HEK293T (cell line): ENCODE measurements around the gene SLC6A4.
A peak's percentile ranks its signal among the peaks of the same experiment; 100 is the strongest.
"Not testable (repeated sequence)": the region's sequence is repeated elsewhere in the genome, so short reads cannot be mapped to it uniquely, and the experiment has no call there.

Experiments
- CTCF ChIA-PET: fragments of 350-600 bp; formaldehyde crosslinking; extraction: SDS; loops from one replicate; lab custom pipeline; 2021; ENCODE audit warnings: antibody characterized with exemption, inconsistent platforms; lab: Yijun Ruan, JAX
- POLR2A ChIA-PET: fragments of 350-600 bp; formaldehyde crosslinking; extraction: SDS; loops from one replicate; lab custom pipeline; 2020; ENCODE audit warnings: antibody characterized with exemption, inconsistent platforms; lab: Yijun Ruan, JAX
- DNase-seq: peaks from one replicate; pipeline ENCODE4 v3.0.0; 2012; ENCODE audit warnings: mixed read lengths; ENCODE audit errors: extremely low spot score
- ARNT ChIP-seq: fragments of 450-650 bp; IDR thresholded peaks from 2 replicates; pipeline ENCODE4 v1.6.1; 2017; ENCODE audit warnings: mild to moderate bottlenecking
- BHLHE40 ChIP-seq: fragments of 450-650 bp; IDR thresholded peaks from 2 replicates; pipeline ENCODE4 v1.6.1; 2016; ENCODE audit warnings: mild to moderate bottlenecking, moderate library complexity, borderline replicate concordance
- CTBP1 ChIP-seq: fragments of 450-650 bp; IDR thresholded peaks from 2 replicates; pipeline ENCODE4 v1.6.1; 2016; ENCODE audit warnings: borderline replicate concordance
- ELF4 ChIP-seq: fragments of 450-650 bp; IDR thresholded peaks from 2 replicates; pipeline ENCODE4 v1.6.1; 2017; ENCODE audit warnings: antibody characterized with exemption
- FOXA1 ChIP-seq: fragments of 450-650 bp; IDR thresholded peaks from 2 replicates; pipeline ENCODE4 v1.6.1; 2016; ENCODE audit warnings: mild to moderate bottlenecking
- FOXK2 ChIP-seq: fragments of 450-650 bp; IDR thresholded peaks from 2 replicates; pipeline ENCODE4 v1.6.1; 2016; ENCODE audit warnings: mild to moderate bottlenecking
- FOXM1 ChIP-seq: fragments of 450-650 bp; IDR thresholded peaks from 2 replicates; pipeline ENCODE4 v1.6.1; 2017; ENCODE audit warnings: mild to moderate bottlenecking, borderline replicate concordance
- HDGF ChIP-seq: fragments of 450-650 bp; IDR thresholded peaks from 2 replicates; pipeline ENCODE4 v1.6.1; 2017; ENCODE audit warnings: antibody characterized with exemption, borderline replicate concordance
- L3MBTL2 ChIP-seq: fragments of 450-650 bp; conservative IDR thresholded peaks from 2 replicates; pipeline ENCODE4 v1.6.1; 2016; ENCODE audit warnings: mild to moderate bottlenecking
- LEF1 ChIP-seq: fragments of 450-650 bp; IDR thresholded peaks from 2 replicates; pipeline ENCODE4 v1.6.1; 2017; ENCODE audit warnings: mild to moderate bottlenecking, borderline replicate concordance
- NFRKB ChIP-seq: fragments of 450-650 bp; IDR thresholded peaks from 2 replicates; pipeline ENCODE4 v1.6.1; 2016; ENCODE audit warnings: mild to moderate bottlenecking, moderate library complexity
- SP1 ChIP-seq: fragments of 450-650 bp; IDR thresholded peaks from 2 replicates; pipeline ENCODE4 v1.6.1; 2017
- SUZ12 ChIP-seq: fragments of 450-650 bp; IDR thresholded peaks from 2 replicates; pipeline ENCODE4 v1.6.1; 2016; ENCODE audit warnings: mild to moderate bottlenecking
- TARDBP ChIP-seq: fragments of 450-650 bp; IDR thresholded peaks from 2 replicates; pipeline ENCODE4 v1.6.1; 2016
- ZNF384 ChIP-seq: fragments of 450-650 bp; IDR thresholded peaks from 2 replicates; pipeline ENCODE4 v1.6.1; 2016
- TF ChIP-seq, protein P1 (sequence below): fragments of 450-650 bp; IDR thresholded peaks from 2 replicates; pipeline ENCODE4 v1.6.1; 2016

The SLC6A4 gene

DNA sequence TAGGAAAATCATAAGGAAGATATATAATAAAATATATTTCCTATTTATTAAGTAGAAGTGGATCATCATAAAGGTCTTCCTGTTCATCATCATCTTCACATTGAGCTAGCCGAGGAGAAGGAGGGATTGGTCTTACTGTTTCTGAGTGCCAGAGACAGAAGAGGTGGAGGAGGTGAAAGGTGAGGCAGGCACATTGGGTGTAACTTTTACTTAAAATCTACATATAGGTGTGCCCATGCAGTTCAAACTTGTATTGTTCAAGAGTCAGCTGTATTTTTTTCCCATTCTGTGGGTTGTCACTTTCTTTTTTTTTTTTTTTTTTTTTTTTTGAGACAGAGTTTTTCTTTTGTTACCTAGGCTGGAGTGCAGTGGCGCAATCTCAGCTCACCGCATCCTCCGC, 84.0 kb downstream of the SLC6A4 start:
- no peak for TF ChIP-seq FOXK2
- TF ChIP-seq FOXA1, result no peak
- TF ChIP-seq ZNF384, result no peak
- no peak for TF ChIP-seq LEF1
- TF ChIP-seq ARNT, result no peak
- no peak for TF ChIP-seq SP1
- no peak for TF ChIP-seq CTBP1
- TF ChIP-seq NFRKB, result no peak
- TF ChIP-seq BHLHE40, result no peak
- TF ChIP-seq ELF4, result no peak
- no peak for TF ChIP-seq TARDBP
- TF ChIP-seq, protein P1, sequence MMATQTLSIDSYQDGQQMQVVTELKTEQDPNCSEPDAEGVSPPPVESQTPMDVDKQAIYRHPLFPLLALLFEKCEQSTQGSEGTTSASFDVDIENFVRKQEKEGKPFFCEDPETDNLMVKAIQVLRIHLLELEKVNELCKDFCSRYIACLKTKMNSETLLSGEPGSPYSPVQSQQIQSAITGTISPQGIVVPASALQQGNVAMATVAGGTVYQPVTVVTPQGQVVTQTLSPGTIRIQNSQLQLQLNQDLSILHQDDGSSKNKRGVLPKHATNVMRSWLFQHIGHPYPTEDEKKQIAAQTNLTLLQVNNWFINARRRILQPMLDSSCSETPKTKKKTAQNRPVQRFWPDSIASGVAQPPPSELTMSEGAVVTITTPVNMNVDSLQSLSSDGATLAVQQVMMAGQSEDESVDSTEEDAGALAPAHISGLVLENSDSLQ, result no peak
- no peak for TF ChIP-seq HDGF
- no peak for TF ChIP-seq L3MBTL2
- TF ChIP-seq SUZ12, result no peak
- no peak for TF ChIP-seq FOXM1
- POLR2A ChIA-PET, result no interaction called here
- no peak for DNase-seq
- CTCF ChIA-PET, result interaction anchor here (0.6 kb wide), 1 partner anchor 735 kb away, joined by 4 read pairs; no protein-coding TSS in a partner anchor

DNA sequence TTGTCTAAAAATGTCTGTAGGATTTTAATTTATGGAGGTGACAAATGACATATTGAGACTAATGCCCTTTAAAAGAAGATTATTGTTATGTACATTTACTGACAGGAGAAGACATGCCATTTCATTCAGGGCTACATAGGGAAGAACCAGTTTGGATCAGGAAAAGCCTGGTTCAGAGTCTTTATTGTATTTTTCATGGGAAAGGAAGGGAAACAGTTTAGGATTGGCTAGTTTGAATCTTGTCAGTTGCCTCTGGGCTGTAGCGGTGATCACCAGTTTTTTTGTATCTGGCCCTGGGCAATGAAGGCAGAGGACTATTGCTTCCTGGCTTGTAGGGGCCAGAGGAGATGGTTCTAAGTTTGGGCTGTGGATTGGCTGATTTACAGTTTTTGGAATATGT, 87.1 kb downstream of the SLC6A4 start:
- TF ChIP-seq, protein P1, result peak; percentile 39; the same call in 1 of the 2 replicates
- TF ChIP-seq SUZ12 (no peak), BHLHE40 (no peak)
- DNase-seq, result no peak
- CTCF ChIA-PET, result no interaction called here
- POLR2A ChIA-PET, result no interaction called here

DNA sequence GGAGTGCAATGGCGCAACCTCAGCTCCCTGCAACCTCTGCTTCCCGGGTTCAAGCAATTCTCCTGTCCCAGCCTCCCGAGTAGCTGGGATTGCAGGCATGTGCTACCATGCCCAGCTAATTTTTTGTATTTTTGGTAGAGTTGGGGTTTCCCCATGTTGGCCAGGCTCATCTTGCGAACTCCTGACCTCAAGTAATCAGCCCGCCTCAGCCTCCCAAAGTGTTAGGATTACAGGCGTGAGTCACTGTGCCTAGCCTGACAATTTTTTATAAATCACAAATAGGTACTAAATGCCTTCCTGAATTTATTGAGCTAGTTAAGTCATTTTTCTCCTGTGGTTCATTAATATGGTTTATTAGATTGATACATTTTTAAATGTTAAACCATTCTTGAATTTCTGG, 87.6 kb downstream of the SLC6A4 start:
- CTCF ChIA-PET, POLR2A ChIA-PET, DNase-seq: not testable (repeated sequence)
